Astrocyte of the cerebellum (primary cell): Measurements from ENCODE around the gene TTLL5.

Experiments
- DNase-seq: peaks from one replicate; pipeline ENCODE4 v3.0.0-alpha.2; 2011; ENCODE audit warnings: low read depth
- H3K4me3 ChIP-seq: 2 replicates; pipeline ENCODE4 v1.5.1; 2011; ENCODE audit warnings: mild to moderate bottlenecking, low read depth, low read length, moderate library complexity
- in situ Hi-C: cut with HindIII; loops from 2 replicates; pipeline ENCODE4 v1.10.0; 2017; ENCODE audit warnings: low sequenced_read_pairs
- TF ChIP-seq, protein P1 (sequence below): IDR thresholded peaks from 2 replicates; pipeline ENCODE4 v1.5.1; 2012; ENCODE audit warnings: low read length, low read depth, moderate library complexity, mild to moderate bottlenecking; ENCODE audit errors: missing control alignments

TTLL5 gene

DNA sequence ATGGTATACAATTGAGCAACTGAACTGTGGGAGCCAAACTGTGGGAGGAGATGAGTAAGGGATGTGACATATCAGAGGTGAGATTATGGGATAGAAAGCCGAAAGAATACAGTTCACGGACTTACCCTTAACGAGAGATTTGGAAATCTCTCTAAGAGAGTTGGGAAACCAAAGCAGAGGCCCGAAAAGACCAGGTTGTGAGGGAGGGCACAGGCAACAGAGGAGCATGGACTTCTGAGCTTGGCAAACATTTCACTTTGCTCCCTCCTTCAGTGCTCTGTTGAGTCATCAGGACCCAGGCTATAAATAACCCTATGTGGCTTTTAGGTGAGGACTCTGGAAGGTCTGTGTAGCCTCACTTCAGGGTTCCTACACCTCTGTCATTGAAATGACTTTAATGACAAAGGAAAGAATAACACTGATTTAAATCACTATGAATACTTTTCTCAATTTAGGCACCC, 200.1 kb downstream of the TTLL5 start:
- in situ Hi-C loops, result no loop called here
- TF ChIP-seq, protein P1, sequence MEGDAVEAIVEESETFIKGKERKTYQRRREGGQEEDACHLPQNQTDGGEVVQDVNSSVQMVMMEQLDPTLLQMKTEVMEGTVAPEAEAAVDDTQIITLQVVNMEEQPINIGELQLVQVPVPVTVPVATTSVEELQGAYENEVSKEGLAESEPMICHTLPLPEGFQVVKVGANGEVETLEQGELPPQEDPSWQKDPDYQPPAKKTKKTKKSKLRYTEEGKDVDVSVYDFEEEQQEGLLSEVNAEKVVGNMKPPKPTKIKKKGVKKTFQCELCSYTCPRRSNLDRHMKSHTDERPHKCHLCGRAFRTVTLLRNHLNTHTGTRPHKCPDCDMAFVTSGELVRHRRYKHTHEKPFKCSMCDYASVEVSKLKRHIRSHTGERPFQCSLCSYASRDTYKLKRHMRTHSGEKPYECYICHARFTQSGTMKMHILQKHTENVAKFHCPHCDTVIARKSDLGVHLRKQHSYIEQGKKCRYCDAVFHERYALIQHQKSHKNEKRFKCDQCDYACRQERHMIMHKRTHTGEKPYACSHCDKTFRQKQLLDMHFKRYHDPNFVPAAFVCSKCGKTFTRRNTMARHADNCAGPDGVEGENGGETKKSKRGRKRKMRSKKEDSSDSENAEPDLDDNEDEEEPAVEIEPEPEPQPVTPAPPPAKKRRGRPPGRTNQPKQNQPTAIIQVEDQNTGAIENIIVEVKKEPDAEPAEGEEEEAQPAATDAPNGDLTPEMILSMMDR, result no peak
- no peak for DNase-seq
- H3K4me3 ChIP-seq, result no peak overlapping the region

DNA sequence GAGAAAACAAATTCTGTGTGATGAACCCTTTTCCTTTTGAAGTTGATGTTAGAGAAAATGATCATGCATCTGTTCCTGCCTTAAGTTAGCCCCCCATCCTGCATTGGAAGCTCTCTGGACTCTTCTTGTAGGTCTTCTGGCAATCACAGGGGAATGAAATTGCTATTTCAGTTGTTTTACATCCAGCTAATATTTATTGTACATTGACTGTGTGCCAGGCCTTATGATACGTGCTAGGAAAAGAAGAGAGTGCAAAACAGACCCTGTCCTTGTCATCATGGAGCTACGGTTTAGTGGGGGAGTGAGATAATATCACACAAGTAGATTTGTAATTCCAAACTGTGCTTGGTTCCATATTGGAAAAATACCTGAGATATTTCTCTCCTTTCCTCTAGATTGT, 202.2 kb downstream of the TTLL5 start:
- H3K4me3 ChIP-seq, result no peak overlapping the region
- DNase-seq, result no peak
- in situ Hi-C loops, result no loop called here
- TF ChIP-seq, protein P1, result no peak

DNA sequence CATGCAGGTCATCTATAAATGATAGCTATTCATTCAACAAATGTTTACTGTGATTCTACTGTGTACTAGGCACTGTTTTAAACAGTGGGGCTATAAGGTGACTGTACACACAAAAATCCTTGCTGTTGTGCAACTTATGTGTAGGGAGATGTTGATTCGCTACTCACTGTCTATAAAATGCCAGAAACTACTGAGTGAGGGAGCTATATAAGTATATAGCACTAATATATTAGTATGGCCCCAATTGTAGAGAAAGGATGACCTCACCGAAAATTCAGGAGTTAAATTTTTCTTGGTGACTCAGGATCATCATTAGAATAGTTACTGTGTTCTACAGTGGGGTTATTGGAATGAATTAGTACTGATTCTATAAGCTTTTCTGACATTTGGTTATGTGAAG, 203.3 kb downstream of the TTLL5 start:
- H3K4me3 ChIP-seq, result no peak overlapping the region
- in situ Hi-C loops, result no loop called here
- TF ChIP-seq, protein P1, result no peak
- DNase-seq, result no peak

DNA sequence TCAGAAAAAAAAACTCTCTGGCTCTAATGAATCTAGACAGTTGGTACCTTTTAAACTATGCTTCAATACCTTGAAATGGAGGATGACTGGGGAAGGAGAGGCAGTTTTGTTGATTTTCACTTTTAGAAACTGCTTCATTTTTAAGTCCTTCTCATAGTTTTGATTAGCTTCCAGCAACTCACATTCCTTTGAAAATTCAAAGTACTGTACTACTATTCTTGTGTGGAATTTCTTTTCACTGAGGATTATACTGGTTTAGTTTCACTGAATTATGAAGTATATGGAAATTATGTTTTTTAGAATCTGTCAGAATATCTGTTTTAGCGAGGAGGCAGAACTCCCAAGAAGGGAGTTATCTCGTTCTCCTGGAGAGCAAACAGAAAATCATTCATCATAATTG, 204.5 kb downstream of the TTLL5 start:
- TF ChIP-seq, protein P1, result no peak
- no peak overlapping the region for H3K4me3 ChIP-seq
- no peak for DNase-seq
- in situ Hi-C loops, result no loop called here

DNA sequence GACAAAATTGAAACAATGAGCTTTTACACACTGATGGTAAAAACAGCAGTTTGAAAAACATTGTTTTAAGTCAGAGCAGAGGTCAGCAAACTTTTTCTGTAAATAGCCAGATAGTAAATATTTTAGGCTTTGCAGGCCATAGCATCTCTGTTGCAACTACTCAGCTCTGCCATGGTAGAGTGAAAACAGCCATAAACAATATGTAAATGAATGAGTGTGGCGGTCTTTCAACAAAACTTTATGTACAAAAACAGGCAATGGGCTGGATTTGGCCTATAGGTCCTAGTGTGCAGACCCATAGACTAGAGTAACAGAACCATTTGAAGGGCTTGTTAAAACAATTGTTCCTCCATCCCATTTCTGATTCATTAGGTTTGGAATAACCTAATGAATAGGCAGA, 205.9 kb downstream of the TTLL5 start:
- no peak overlapping the region for H3K4me3 ChIP-seq
- no peak for DNase-seq
- TF ChIP-seq, protein P1, result no peak
- in situ Hi-C loops, result no loop called here

DNA sequence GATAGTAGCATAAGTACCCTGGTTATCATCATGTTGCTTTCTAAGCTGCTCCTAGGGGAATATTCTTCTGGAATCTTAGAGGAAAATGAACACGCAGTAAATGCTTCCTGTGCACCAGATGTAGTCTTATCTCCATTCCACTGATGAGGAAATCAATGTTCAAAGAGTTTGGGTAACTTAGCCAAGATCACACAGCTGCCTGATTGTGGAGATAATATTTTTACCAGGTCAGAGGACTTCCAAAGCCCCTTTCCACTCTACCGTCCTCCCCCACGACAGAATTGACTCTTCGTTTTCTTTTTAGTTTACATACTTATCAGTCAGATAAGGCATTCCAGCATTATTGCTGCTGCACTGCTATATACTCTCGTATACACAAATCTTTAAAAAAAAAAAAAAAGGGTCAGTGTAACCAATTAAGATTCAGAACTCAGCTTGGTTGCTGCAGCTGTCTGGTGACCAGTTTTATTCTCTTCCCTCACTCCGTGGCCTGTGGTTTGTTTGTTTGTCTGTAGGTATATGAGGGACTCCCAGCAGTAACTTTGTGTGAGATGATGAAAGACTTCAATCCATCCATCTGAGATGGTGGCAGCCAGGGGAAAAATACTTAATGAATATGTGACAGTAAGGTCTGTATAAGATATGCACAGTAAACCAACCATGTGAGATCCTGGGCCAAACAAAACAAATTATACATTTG, 210.3 kb downstream of the TTLL5 start:
- TF ChIP-seq, protein P1, result no peak
- in situ Hi-C loops, result no loop called here
- H3K4me3 ChIP-seq, result no peak overlapping the region
- no peak for DNase-seq

DNA sequence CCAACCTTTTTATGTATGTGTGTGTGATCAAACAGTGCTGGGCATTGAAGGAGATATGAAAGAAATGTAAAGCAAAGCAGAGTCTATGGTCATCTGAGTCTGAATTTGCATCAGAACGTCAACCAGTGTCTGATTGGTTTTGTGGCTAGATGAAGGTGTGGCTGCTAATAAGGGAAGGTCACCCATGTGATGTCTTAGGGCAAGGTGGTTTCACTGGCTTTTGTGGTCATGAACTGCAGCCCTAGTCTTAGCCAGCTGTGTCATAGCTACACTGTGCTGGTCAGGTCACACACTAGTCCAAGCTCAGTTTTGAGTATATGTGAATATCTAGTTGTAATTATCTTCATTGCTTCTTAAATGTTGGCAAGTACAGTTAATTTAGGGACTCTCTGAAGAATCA, 214.9 kb downstream of the TTLL5 start:
- in situ Hi-C loops, result no loop called here
- H3K4me3 ChIP-seq, result no peak overlapping the region
- DNase-seq, result no peak
- TF ChIP-seq, protein P1, result no peak
